T-helper 2 cell treated with Interferon-gamma antibody and Interleukin-4, amounts not matched to agents 100 ng/mL and 5 ng/mL, for 36 hours (primary cell): ENCODE measurements around the gene MRPS2. TPM values are rescaled to one million over a fixed set of nuclear protein-coding genes. Genes with fewer than 3 reads are reported as not detected.
"Not testable (repeated sequence)": the region's sequence is repeated elsewhere in the genome, so short reads cannot be mapped to it uniquely, and the experiment has no call there.

Experiments used
- intact Hi-C: fragments of 100-400 bp; cut with micrococcal nuclease; formaldehyde crosslinking; loops from one replicate; pipeline ENCODE4 v1.15.1; 2023
- total RNA-seq: library from RNA; stranded (reverse); gene quantifications from 2 replicates; pipeline ENCODE4 v1.2.3, GENCODE V29; 2022

Gene MRPS2
- 38.9 TPM in 2 replicates for total RNA-seq

GRCh38 chr9:135500525-135501260 lies at the start of gene MRPS2:
MRPS2 (plus strand) TSS chr9:135500682; CDS start chr9:135500711, 29 bp downstream.
- intact Hi-C loops: loop anchor here (5.0 kb wide), 1 partner anchor 1433 kb away; the partner anchor contains the start of gene BRD3

GRCh38 chr9:135450956-135451355 lies 49.5 kb upstream of the MRPS2 start:
- intact Hi-C loops: no loop called here

- intact Hi-C loops: not testable (repeated sequence)
These were observed 48.6 kb upstream of the MRPS2 start for GRCh38 chr9:135451909-135452308.

GRCh38 chr9:135454737-135455136 lies 45.7 kb upstream of the MRPS2 start:
- intact Hi-C loops: no loop called here

- intact Hi-C loops: no loop called here
These were observed 45.0 kb upstream of the MRPS2 start for GRCh38 chr9:135455401-135456030.

GRCh38 chr9:135456436-135457104 lies 43.9 kb upstream of the MRPS2 start:
- intact Hi-C loops: no loop called here

- intact Hi-C loops: not testable (repeated sequence)
These were observed 42.0 kb upstream of the MRPS2 start for GRCh38 chr9:135458478-135458877.

GRCh38 chr9:135461936-135462335 lies 38.5 kb upstream of the MRPS2 start:
- intact Hi-C loops: no loop called here

GRCh38 chr9:135463140-135463539 lies 37.3 kb upstream of the MRPS2 start:
- intact Hi-C loops: no loop called here

GRCh38 chr9:135464181-135464580 lies 36.3 kb upstream of the MRPS2 start:
- intact Hi-C loops: no loop called here

- intact Hi-C loops: no loop called here
These were observed 31.5 kb upstream of the MRPS2 start for GRCh38 chr9:135468854-135469521.

GRCh38 chr9:135471791-135472640 lies 28.5 kb upstream of the MRPS2 start:
- intact Hi-C loops: no loop called here

GRCh38 chr9:135473972-135474543 lies 26.4 kb upstream of the MRPS2 start:
- intact Hi-C loops: no loop called here

GRCh38 chr9:135474915-135475314 lies 25.6 kb upstream of the MRPS2 start:
- intact Hi-C loops: no loop called here

- intact Hi-C loops: no loop called here
These were observed 23.7 kb upstream of the MRPS2 start for GRCh38 chr9:135476561-135477355.

GRCh38 chr9:135478191-135478590 lies 22.3 kb upstream of the MRPS2 start:
- intact Hi-C loops: no loop called here

GRCh38 chr9:135478829-135479468 lies 21.5 kb upstream of the MRPS2 start:
- intact Hi-C loops: no loop called here

GRCh38 chr9:135479469-135480052 lies 20.9 kb upstream of the MRPS2 start, which contains the start of gene PPP1R26:
PPP1R26 (plus strand) TSS chr9:135479782; CDS start chr9:135484511, 4,729 bp downstream.
- intact Hi-C loops: no loop called here
